GM23338 (cell line): ENCODE measurements around the gene SYMPK. TPM values are rescaled to one million over a fixed set of nuclear protein-coding genes. Genes with fewer than 3 reads are reported as not detected.

Experiments used
- CREB1 ChIP-seq: fragments of 250-450 bp; sonication (Bioruptor Pico); IDR thresholded peaks from 2 replicates; pipeline ENCODE4 v1.5.0; 2020; ENCODE audit warnings: low read depth, mild to moderate bottlenecking, moderate library complexity
- EZH2phosphoT487 ChIP-seq: fragments of 200-600 bp; sonication (generic); IDR thresholded peaks from one replicate; pipeline ENCODE4 v1.8.1; 2018; ENCODE audit warnings: antibody characterized with exemption; ENCODE audit not compliant: unreplicated experiment
- STAT1 ChIP-seq: IDR thresholded peaks from one replicate; pipeline ENCODE4 v1.6.1; 2016; ENCODE audit warnings: antibody characterized with exemption; ENCODE audit not compliant: unreplicated experiment
- ZNF331 ChIP-seq: fragments of 250-450 bp; sonication (Bioruptor Pico); IDR thresholded peaks from 2 replicates; pipeline ENCODE4 v1.5.0; 2020; ENCODE audit warnings: low read depth, mild to moderate bottlenecking, moderate library complexity
- polyA plus RNA-seq: library from polyadenylated mRNA; unstranded; fragments of >200 nt; fragmentation: Nextera tagmentation; extraction: Ambion mirVana; gene quantifications from 2 replicates; pipeline ENCODE4 v1.2.1, GENCODE V29; 2016
- total RNA-seq: library from RNA; depleted of rRNA; stranded (reverse); fragments of >200 nt; shearing (Covaris generic); gene quantifications from 2 replicates; pipeline ENCODE4 v1.2.3, GENCODE V29; 2014
- TF ChIP-seq, protein P1 (sequence below): fragments of 250-450 bp; sonication (Bioruptor Pico); IDR thresholded peaks from 2 replicates; pipeline ENCODE4 v1.5.0; 2020; ENCODE audit warnings: mild to moderate bottlenecking, moderate library complexity
- TF ChIP-seq, protein P2 (sequence below): IDR thresholded peaks from one replicate; pipeline ENCODE4 v1.6.1; 2018; ENCODE audit warnings: antibody characterized with exemption; ENCODE audit not compliant: unreplicated experiment
- TF ChIP-seq, protein P3 (sequence below): IDR thresholded peaks from 2 replicates; pipeline ENCODE4 v1.6.1; 2016; ENCODE audit warnings: antibody characterized with exemption

SYMPK gene
- total and polyA plus RNA-seq, 2 experiments from 2014 or later, result 36.8 to 82.1 TPM

DNA sequence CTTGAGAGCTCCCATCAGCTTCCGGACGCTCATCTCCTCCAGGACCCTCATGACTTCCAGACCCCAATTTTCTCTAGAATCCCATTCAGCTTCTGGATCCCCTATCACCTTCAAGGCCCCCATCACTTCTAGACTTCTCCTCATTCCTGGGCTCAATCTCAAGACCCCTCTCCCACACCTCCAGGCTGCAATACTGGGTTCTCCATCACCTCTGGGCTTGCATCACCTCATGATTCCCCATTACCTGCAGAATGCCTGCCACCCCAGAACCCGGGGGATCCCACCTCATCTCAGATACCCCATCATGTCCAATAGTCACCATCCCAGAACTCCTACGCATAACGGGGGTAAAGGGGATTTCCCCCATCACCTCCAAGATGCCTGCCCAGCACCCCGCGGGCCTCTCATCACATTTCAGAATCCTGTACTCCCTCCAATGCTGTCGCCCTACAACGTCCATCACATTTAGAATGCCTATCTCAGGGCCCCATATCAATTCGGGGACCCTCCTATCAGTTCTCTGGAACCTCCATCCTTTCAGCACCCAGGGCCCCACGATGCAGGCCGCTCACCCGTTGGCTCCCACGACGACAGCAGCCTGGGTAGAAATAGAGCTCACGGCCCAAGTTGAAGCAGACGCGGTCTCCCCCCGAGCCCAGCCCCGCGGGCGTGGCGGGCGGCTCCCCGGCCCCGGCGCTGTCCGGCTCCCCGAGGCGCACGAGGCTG is 71.0 kb downstream of the SYMPK start (continued):
- TF ChIP-seq, protein P1, sequence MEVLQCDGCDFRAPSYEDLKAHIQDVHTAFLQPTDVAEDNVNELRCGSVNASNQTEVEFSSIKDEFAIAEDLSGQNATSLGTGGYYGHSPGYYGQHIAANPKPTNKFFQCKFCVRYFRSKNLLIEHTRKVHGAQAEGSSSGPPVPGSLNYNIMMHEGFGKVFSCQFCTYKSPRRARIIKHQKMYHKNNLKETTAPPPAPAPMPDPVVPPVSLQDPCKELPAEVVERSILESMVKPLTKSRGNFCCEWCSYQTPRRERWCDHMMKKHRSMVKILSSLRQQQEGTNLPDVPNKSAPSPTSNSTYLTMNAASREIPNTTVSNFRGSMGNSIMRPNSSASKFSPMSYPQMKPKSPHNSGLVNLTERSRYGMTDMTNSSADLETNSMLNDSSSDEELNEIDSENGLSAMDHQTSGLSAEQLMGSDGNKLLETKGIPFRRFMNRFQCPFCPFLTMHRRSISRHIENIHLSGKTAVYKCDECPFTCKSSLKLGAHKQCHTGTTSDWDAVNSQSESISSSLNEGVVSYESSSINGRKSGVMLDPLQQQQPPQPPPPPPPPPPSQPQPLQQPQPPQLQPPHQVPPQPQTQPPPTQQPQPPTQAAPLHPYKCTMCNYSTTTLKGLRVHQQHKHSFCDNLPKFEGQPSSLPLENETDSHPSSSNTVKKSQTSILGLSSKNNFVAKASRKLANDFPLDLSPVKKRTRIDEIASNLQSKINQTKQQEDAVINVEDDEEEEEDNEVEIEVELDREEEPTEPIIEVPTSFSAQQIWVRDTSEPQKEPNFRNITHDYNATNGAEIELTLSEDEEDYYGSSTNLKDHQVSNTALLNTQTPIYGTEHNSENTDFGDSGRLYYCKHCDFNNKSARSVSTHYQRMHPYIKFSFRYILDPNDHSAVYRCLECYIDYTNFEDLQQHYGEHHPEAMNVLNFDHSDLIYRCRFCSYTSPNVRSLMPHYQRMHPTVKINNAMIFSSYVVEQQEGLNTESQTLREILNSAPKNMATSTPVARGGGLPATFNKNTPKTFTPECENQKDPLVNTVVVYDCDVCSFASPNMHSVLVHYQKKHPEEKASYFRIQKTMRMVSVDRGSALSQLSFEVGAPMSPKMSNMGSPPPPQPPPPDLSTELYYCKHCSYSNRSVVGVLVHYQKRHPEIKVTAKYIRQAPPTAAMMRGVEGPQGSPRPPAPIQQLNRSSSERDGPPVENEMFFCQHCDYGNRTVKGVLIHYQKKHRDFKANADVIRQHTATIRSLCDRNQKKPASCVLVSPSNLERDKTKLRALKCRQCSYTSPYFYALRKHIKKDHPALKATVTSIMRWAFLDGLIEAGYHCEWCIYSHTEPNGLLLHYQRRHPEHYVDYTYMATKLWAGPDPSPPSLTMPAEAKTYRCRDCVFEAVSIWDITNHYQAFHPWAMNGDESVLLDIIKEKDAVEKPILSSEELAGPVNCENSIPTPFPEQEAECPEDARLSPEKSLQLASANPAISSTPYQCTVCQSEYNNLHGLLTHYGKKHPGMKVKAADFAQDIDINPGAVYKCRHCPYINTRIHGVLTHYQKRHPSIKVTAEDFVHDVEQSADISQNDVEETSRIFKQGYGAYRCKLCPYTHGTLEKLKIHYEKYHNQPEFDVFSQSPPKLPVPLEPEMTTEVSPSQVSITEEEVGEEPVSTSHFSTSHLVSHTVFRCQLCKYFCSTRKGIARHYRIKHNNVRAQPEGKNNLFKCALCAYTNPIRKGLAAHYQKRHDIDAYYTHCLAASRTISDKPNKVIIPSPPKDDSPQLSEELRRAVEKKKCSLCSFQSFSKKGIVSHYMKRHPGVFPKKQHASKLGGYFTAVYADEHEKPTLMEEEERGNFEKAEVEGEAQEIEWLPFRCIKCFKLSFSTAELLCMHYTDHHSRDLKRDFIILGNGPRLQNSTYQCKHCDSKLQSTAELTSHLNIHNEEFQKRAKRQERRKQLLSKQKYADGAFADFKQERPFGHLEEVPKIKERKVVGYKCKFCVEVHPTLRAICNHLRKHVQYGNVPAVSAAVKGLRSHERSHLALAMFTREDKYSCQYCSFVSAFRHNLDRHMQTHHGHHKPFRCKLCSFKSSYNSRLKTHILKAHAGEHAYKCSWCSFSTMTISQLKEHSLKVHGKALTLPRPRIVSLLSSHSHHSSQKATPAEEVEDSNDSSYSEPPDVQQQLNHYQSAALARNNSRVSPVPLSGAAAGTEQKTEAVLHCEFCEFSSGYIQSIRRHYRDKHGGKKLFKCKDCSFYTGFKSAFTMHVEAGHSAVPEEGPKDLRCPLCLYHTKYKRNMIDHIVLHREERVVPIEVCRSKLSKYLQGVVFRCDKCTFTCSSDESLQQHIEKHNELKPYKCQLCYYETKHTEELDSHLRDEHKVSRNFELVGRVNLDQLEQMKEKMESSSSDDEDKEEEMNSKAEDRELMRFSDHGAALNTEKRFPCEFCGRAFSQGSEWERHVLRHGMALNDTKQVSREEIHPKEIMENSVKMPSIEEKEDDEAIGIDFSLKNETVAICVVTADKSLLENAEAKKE, result no peak
- TF ChIP-seq ZNF331 (CRISPR knock-in tag), result no peak
- no peak for TF ChIP-seq STAT1
- no peak for TF ChIP-seq CREB1
- no peak for TF ChIP-seq EZH2phosphoT487
- TF ChIP-seq, protein P2, sequence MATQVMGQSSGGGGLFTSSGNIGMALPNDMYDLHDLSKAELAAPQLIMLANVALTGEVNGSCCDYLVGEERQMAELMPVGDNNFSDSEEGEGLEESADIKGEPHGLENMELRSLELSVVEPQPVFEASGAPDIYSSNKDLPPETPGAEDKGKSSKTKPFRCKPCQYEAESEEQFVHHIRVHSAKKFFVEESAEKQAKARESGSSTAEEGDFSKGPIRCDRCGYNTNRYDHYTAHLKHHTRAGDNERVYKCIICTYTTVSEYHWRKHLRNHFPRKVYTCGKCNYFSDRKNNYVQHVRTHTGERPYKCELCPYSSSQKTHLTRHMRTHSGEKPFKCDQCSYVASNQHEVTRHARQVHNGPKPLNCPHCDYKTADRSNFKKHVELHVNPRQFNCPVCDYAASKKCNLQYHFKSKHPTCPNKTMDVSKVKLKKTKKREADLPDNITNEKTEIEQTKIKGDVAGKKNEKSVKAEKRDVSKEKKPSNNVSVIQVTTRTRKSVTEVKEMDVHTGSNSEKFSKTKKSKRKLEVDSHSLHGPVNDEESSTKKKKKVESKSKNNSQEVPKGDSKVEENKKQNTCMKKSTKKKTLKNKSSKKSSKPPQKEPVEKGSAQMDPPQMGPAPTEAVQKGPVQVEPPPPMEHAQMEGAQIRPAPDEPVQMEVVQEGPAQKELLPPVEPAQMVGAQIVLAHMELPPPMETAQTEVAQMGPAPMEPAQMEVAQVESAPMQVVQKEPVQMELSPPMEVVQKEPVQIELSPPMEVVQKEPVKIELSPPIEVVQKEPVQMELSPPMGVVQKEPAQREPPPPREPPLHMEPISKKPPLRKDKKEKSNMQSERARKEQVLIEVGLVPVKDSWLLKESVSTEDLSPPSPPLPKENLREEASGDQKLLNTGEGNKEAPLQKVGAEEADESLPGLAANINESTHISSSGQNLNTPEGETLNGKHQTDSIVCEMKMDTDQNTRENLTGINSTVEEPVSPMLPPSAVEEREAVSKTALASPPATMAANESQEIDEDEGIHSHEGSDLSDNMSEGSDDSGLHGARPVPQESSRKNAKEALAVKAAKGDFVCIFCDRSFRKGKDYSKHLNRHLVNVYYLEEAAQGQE, result no peak
- TF ChIP-seq, protein P3, sequence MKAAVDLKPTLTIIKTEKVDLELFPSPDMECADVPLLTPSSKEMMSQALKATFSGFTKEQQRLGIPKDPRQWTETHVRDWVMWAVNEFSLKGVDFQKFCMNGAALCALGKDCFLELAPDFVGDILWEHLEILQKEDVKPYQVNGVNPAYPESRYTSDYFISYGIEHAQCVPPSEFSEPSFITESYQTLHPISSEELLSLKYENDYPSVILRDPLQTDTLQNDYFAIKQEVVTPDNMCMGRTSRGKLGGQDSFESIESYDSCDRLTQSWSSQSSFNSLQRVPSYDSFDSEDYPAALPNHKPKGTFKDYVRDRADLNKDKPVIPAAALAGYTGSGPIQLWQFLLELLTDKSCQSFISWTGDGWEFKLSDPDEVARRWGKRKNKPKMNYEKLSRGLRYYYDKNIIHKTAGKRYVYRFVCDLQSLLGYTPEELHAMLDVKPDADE, result no peak
